ENCODE measurements around the gene COL7A1. TPM values are rescaled to one million over a fixed set of nuclear protein-coding genes. Genes with fewer than 3 reads are reported as not detected.

The COL7A1 gene
- total RNA-seq, 1 experiment from 2014 or later: 16.4 TPM

GRCh38 chr3:48597408-48597800 lies 2.3 kb upstream of the COL7A1 start:
- BruUV-seq (replicated peaks): no TSS peak
- intact Hi-C loops (cut with micrococcal nuclease; ENCODE audit: unreplicated experiment): no loop called here
- TF ChIP-seq CTCF (conservative IDR thresholded peaks at IDR 0.05; ENCODE audit: low read depth, low read length) (no peak), EZH2 (IDR thresholded peaks at IDR 0.05; ENCODE audit: borderline replicate concordance, low read depth, low read length, poor library complexity, severe bottlenecking) (no peak)
- POLR2A ChIA-PET (ENCODE audit: low non-redundant PET): no interaction called here
- CTCF ChIA-PET: no interaction called here
- Histone ChIP-seq H3K36me3 (ENCODE audit: insufficient read depth, low read length, poor library complexity, severe bottlenecking) (peaks cover 4% of the 10 kb centered on the region), H3K4me3 (ENCODE audit: low read depth, low read length, poor library complexity, severe bottlenecking) (no peak overlapping the region), H3K27ac (ENCODE audit: low read depth, low read length, poor library complexity, severe bottlenecking) (no peak overlapping the region), H3K9me3 (ENCODE audit: low read depth, low read length, poor library complexity, severe bottlenecking) (no peaks in the 10 kb centered on the region), H3K27me3 (replicated peaks; ENCODE audit: insufficient read depth, low read depth, low read length, poor library complexity) (no peaks in the 10 kb centered on the region), H3K4me1 (ENCODE audit: insufficient read depth, low read length, poor library complexity, severe bottlenecking) (peaks cover 24% of the 10 kb centered on the region)
- DNase-seq (ENCODE audit: low spot score): no peak

- no TSS peak for BruUV-seq (replicated peaks)
- H3K27ac ChIP-seq (ENCODE audit: low read depth, low read length, poor library complexity, severe bottlenecking): no peak overlapping the region
- POLR2A ChIA-PET (ENCODE audit: low non-redundant PET): no interaction called here
These were observed 1.7 kb upstream of the COL7A1 start for GRCh38 chr3:48596676-48597407.

GRCh38 chr3:48596157-48596556 lies 1.0 kb upstream of the COL7A1 start:
- CTCF ChIA-PET: no interaction called here
- POLR2A ChIA-PET (ENCODE audit: low non-redundant PET): no interaction called here

More at GRCh38 chr3:48596676-48597407, 1.7 kb upstream of the COL7A1 start:
- TF ChIP-seq CTCF (conservative IDR thresholded peaks at IDR 0.05; ENCODE audit: low read depth, low read length): no peak
- no peak for TF ChIP-seq EZH2 (IDR thresholded peaks at IDR 0.05; ENCODE audit: borderline replicate concordance, low read depth, low read length, poor library complexity, severe bottlenecking)
- Histone ChIP-seq H3K9me3 (ENCODE audit: low read depth, low read length, poor library complexity, severe bottlenecking) (no peaks in the 10 kb centered on the region), H3K4me3 (ENCODE audit: low read depth, low read length, poor library complexity, severe bottlenecking) (no peak overlapping the region), H3K36me3 (ENCODE audit: insufficient read depth, low read length, poor library complexity, severe bottlenecking) (peaks cover 4% of the 10 kb centered on the region), H3K27me3 (replicated peaks; ENCODE audit: insufficient read depth, low read depth, low read length, poor library complexity) (no peaks in the 10 kb centered on the region), H3K4me1 (ENCODE audit: insufficient read depth, low read length, poor library complexity, severe bottlenecking) (peaks cover 24% of the 10 kb centered on the region)
- CTCF ChIA-PET: no interaction called here
- intact Hi-C loops (cut with micrococcal nuclease; ENCODE audit: unreplicated experiment): no loop called here
- no peak for DNase-seq (ENCODE audit: low spot score)

More at GRCh38 chr3:48596157-48596556, 1.0 kb upstream of the COL7A1 start:
- intact Hi-C loops (cut with micrococcal nuclease; ENCODE audit: unreplicated experiment): no loop called here
- Histone ChIP-seq H3K27ac (ENCODE audit: low read depth, low read length, poor library complexity, severe bottlenecking) (no peak overlapping the region), H3K4me1 (ENCODE audit: insufficient read depth, low read length, poor library complexity, severe bottlenecking) (peaks cover 24% of the 10 kb centered on the region), H3K27me3 (replicated peaks; ENCODE audit: insufficient read depth, low read depth, low read length, poor library complexity) (no peaks in the 10 kb centered on the region), H3K9me3 (ENCODE audit: low read depth, low read length, poor library complexity, severe bottlenecking) (no peaks in the 10 kb centered on the region), H3K4me3 (ENCODE audit: low read depth, low read length, poor library complexity, severe bottlenecking) (no peak overlapping the region), H3K36me3 (ENCODE audit: insufficient read depth, low read length, poor library complexity, severe bottlenecking) (peaks cover 4% of the 10 kb centered on the region)
- TF ChIP-seq EZH2 (IDR thresholded peaks at IDR 0.05; ENCODE audit: borderline replicate concordance, low read depth, low read length, poor library complexity, severe bottlenecking): no peak
- no peak for TF ChIP-seq CTCF (conservative IDR thresholded peaks at IDR 0.05; ENCODE audit: low read depth, low read length)
- no peak for DNase-seq (ENCODE audit: low spot score)
- no TSS peak for BruUV-seq (replicated peaks)

Measured in A673 (cell line).